PC-3 (cell line): ENCODE data around the gene SLITRK4. TPM values are rescaled to one million over a fixed set of nuclear protein-coding genes. Genes with fewer than 3 reads are reported as not detected.

ENCODE experiments used
- ATAC-seq: fragments of 200-7000 bp; cut with Tn5 transposase; 2 replicates; pipeline ENCODE4 v1.9.1; 2020; ENCODE audit warnings: mild to moderate bottlenecking, moderate library complexity
- BruUV-seq: library from RNA; stranded (reverse); fragments of 400-500 nt; replicated peaks from 2 replicates; lab custom pipeline; 2021; lab: Mats Ljungman, UMichigan
- CTCF ChIA-PET: fragments of 300-600 bp; sonication (Branson Sonifier 250); formaldehyde crosslinking; loops from one replicate; lab custom pipeline; 2022; ENCODE audit warnings: antibody characterized with exemption; lab: Charles Lee
- POLR2A ChIA-PET: fragments of 300-600 bp; sonication (Branson Sonifier 250); formaldehyde crosslinking; loops from one replicate; lab custom pipeline; 2022; ENCODE audit warnings: antibody characterized with exemption; ENCODE audit not compliant: unreplicated experiment; lab: Charles Lee
- DNase-seq: peaks from one replicate; pipeline ENCODE4 v3.0.0-alpha.2; 2015
- H2AFZ ChIP-seq: fragments of 300-600 bp; sonication (generic); 2 replicates; pipeline ENCODE4 v1.6.0; 2016; ENCODE audit warnings: antibody characterized with exemption, low read length
- H3F3A ChIP-seq: fragments of 300-600 bp; sonication (generic); one replicate; pipeline ENCODE4 v1.6.0; 2017; ENCODE audit warnings: antibody characterized with exemption, low read length, control low read depth, mild to moderate bottlenecking; ENCODE audit not compliant: unreplicated experiment
- H3K27ac ChIP-seq: fragments of 300-600 bp; sonication (generic); 2 replicates; pipeline ENCODE4 v1.5.1; 2016; ENCODE audit warnings: mild to moderate bottlenecking, low read length
- H3K27me3 ChIP-seq: fragments of 300-600 bp; sonication (generic); 2 replicates; pipeline ENCODE4 v1.6.1; 2016; ENCODE audit warnings: low read length, mixed read lengths
- H3K36me3 ChIP-seq: fragments of 300-600 bp; sonication (generic); 2 replicates; pipeline ENCODE4 v1.6.1; 2016; ENCODE audit warnings: low read depth, mixed run types, low read length, mixed read lengths
- H3K4me1 ChIP-seq: fragments of 300-600 bp; sonication (generic); 2 replicates; pipeline ENCODE4 v1.5.1; 2016; ENCODE audit warnings: low read length; ENCODE audit not compliant: insufficient read depth
- H3K4me2 ChIP-seq: fragments of 300-600 bp; sonication (generic); 2 replicates; pipeline ENCODE4 v1.6.0; 2016; ENCODE audit warnings: low read length
- H3K4me3 ChIP-seq: fragments of 300-600 bp; sonication (generic); 2 replicates; pipeline ENCODE4 v1.5.1; 2016; ENCODE audit warnings: mild to moderate bottlenecking, low read length, mixed read lengths
- H3K79me2 ChIP-seq: fragments of 300-600 bp; sonication (generic); 2 replicates; pipeline ENCODE4 v1.6.1; 2017; ENCODE audit warnings: low read length, mixed read lengths
- H3K9ac ChIP-seq: fragments of 300-600 bp; sonication (generic); 2 replicates; pipeline ENCODE4 v1.6.0; 2016; ENCODE audit warnings: mild to moderate bottlenecking, low read length
- H3K9me2 ChIP-seq: fragments of 300-600 bp; sonication (generic); replicated peaks from 2 replicates; pipeline ENCODE4 v1.6.1; 2016; ENCODE audit warnings: mixed run types, low read length, mixed read lengths
- H3K9me3 ChIP-seq: fragments of 300-600 bp; sonication (generic); 2 replicates; pipeline ENCODE4 v1.6.1; 2016; ENCODE audit warnings: low read length, mixed read lengths
- H4K20me1 ChIP-seq: fragments of 300-600 bp; sonication (generic); 2 replicates; pipeline ENCODE4 v1.6.1; 2016; ENCODE audit warnings: low read length, mixed read lengths
- EZH2 ChIP-seq: fragments of 300-600 bp; sonication (generic); IDR thresholded peaks from one replicate; pipeline ENCODE4 v1.6.1; 2017; ENCODE audit warnings: antibody characterized with exemption, mild to moderate bottlenecking, low read length; ENCODE audit not compliant: unreplicated experiment
- EZH2phosphoT487 ChIP-seq: fragments of 300-600 bp; sonication (generic); IDR thresholded peaks from 2 replicates; pipeline ENCODE4 v1.6.1; 2018; ENCODE audit warnings: mild to moderate bottlenecking, antibody characterized with exemption, low read length, borderline replicate concordance
- intact Hi-C: fragments of 100-400 bp; cut with micrococcal nuclease; formaldehyde crosslinking; loops from 2 replicates; pipeline ENCODE4 v1.9.0; 2023
- total RNA-seq: library from RNA; depleted of rRNA; stranded (reverse); fragments of >200 nt; gene quantifications from 2 replicates; pipeline ENCODE4 v1.2.3, GENCODE V29; 2014
- TF ChIP-seq, protein P1 (sequence below): fragments of 300-600 bp; sonication (generic); conservative IDR thresholded peaks from 2 replicates; pipeline ENCODE4 v1.5.1; 2017; ENCODE audit warnings: antibody characterized with exemption, low read depth, mild to moderate bottlenecking, low read length

The SLITRK4 gene
- total RNA-seq, 1 experiment from 2014 or later: 2.3 TPM

DNA sequence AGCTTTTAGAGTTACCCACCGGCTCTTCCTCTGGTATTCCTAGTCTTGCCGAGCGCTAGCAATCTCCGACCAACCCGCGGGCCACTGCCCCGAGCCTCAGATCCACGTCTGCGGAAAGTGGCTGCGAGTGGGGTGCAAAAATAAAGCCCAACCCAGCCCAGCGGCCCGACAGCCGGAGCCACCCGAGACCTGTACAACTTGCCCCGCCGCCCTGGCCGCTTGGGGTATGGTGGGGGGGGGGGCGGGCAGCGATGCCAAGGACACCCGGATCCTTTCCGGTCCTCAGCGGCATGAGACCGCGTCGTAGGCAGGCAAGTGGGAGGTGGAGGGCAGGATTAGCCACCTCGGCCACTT is 1.6 kb downstream of the SLITRK4 start:
- Histone ChIP-seq H3K4me2 (peak overlapping the region; percentile 71), H3F3A (no peaks in the 10 kb centered on the region), H3K9me2 (no peaks in the 10 kb centered on the region), H3K79me2 (no peaks in the 10 kb centered on the region), H4K20me1 (no peaks in the 10 kb centered on the region), H3K4me1 (no peaks in the 10 kb centered on the region), H3K27ac (no peak overlapping the region), H2AFZ (peak overlapping the region; percentile 91), H3K9me3 (no peaks in the 10 kb centered on the region), H3K4me3 (peak overlapping the region; percentile 74), H3K27me3 (no peaks in the 10 kb centered on the region), H3K9ac (peak overlapping the region; percentile 33; the same call in 1 of the 2 replicates), H3K36me3 (no peaks in the 10 kb centered on the region)
- ChIA-PET CTCF (no interaction called here), POLR2A (no interaction called here)
- TF ChIP-seq EZH2 (no peak), EZH2phosphoT487 (no peak)
- TF ChIP-seq, protein P1, sequence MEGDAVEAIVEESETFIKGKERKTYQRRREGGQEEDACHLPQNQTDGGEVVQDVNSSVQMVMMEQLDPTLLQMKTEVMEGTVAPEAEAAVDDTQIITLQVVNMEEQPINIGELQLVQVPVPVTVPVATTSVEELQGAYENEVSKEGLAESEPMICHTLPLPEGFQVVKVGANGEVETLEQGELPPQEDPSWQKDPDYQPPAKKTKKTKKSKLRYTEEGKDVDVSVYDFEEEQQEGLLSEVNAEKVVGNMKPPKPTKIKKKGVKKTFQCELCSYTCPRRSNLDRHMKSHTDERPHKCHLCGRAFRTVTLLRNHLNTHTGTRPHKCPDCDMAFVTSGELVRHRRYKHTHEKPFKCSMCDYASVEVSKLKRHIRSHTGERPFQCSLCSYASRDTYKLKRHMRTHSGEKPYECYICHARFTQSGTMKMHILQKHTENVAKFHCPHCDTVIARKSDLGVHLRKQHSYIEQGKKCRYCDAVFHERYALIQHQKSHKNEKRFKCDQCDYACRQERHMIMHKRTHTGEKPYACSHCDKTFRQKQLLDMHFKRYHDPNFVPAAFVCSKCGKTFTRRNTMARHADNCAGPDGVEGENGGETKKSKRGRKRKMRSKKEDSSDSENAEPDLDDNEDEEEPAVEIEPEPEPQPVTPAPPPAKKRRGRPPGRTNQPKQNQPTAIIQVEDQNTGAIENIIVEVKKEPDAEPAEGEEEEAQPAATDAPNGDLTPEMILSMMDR: no peak
- ATAC-seq (peak; percentile 25), DNase-seq (no peak)
- BruUV-seq: no TSS peak
- intact Hi-C loops: no loop called here

DNA sequence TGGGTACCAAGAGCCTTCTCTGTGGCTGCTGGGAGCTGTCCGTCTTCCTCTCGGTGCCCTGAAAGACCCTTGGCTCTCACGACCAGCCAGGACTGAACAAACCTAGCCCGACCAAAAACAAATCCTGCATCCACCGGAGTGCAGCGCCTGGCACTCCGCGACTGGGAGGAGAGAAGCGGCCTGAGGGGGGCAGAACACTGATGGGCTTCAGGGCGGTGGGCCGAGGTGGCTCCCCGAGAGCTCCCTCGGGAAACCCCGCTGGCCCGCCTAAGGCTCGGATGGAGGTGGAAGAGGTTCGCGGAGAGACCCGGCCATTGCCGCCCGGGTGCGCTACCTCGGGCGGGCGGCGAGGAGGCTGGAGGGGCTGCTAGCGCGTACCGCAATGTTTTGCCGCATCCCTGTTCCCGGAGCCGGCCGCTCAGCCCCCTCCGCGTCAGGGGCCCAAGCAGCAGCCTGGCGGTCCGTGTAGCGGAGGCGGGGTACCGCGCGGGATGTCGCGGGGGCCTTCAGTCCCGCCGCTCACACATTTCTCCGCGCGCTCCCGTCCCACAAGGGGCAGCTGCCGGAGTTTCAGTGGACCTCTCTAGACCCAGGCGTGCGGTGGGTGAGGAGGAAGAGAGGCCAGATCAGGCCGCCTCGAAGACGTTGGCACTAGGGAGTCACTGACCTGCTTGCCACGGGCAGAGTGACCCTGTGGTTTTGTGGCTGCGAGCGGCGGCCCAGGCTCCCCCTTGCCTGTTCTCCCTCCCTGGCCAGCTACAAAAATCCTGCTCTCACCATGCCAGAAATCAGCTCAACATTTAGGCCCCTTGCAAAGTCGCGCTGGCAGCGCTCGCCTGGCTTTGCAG is 2.2 kb downstream of the SLITRK4 start:
- CTCF ChIA-PET: no interaction called here
- POLR2A ChIA-PET: no interaction called here
- Histone ChIP-seq H3K27ac (no peak overlapping the region), H3K4me1 (no peaks in the 10 kb centered on the region), H3K27me3 (no peaks in the 10 kb centered on the region), H3K4me2 (peak overlapping the region; percentile 71), H4K20me1 (no peaks in the 10 kb centered on the region), H3K9me3 (no peaks in the 10 kb centered on the region), H2AFZ (peak overlapping the region; percentile 91), H3F3A (no peaks in the 10 kb centered on the region), H3K36me3 (no peaks in the 10 kb centered on the region; the same call in 1 of the 2 replicates), H3K9me2 (no peaks in the 10 kb centered on the region), H3K4me3 (peak overlapping the region; percentile 74), H3K79me2 (no peaks in the 10 kb centered on the region), H3K9ac (peak overlapping the region; percentile 33; the same call in 1 of the 2 replicates)
- no peak for TF ChIP-seq EZH2phosphoT487
- TF ChIP-seq EZH2: no peak
- TF ChIP-seq, protein P1: peak; percentile 20; the same call in 1 of the 2 replicates
- peak; percentile 17 for DNase-seq
- BruUV-seq: no TSS peak
- ATAC-seq: peak; percentile 45
- intact Hi-C loops: no loop called here
